GM21576 (cell line): ENCODE data around the gene BCL2.
A peak's percentile ranks its signal among the peaks of the same experiment; 100 is the strongest.

Source experiments
- ATAC-seq: cut with Tn5 transposase; IDR thresholded peaks from one replicate; pipeline ENCODE4 v1.9.1; 2021; ENCODE audit warnings: mild to moderate bottlenecking, moderate library complexity; ENCODE audit not compliant: unreplicated experiment

The BCL2 gene

DNA sequence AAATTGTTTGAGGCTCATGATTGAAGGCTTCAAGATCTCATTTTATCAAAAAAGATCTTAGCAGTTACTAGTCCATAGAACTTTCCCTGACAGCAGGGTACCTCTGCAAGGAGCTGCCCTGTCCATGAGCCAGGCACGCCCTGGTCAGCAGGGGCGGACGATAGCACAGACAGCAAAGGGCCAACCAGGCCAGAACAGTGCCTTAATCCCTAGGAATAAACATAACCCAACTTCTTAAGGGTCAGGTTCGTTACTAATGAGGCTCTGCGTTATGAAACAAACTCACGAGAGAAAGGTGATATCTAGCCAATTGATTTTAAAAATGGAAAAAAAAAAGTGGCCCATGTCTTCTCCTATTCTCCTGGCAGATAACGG, 59.2 kb downstream of the BCL2 start:
- no peak for ATAC-seq

GRCh38 chr18:63259567-63260379, 59.8 kb downstream of the BCL2 start:
- ATAC-seq: no peak

GRCh38 chr18:63258749-63259566, 60.6 kb downstream of the BCL2 start:
- ATAC-seq: no peak

- ATAC-seq: no peak
Measured at GRCh38 chr18:63257453-63257852, 62.1 kb downstream of the BCL2 start.

GRCh38 chr18:63255435-63255834, 64.1 kb downstream of the BCL2 start:
- ATAC-seq: peak; percentile 42

GRCh38 chr18:63254716-63255399, 64.7 kb downstream of the BCL2 start:
- no peak for ATAC-seq

DNA sequence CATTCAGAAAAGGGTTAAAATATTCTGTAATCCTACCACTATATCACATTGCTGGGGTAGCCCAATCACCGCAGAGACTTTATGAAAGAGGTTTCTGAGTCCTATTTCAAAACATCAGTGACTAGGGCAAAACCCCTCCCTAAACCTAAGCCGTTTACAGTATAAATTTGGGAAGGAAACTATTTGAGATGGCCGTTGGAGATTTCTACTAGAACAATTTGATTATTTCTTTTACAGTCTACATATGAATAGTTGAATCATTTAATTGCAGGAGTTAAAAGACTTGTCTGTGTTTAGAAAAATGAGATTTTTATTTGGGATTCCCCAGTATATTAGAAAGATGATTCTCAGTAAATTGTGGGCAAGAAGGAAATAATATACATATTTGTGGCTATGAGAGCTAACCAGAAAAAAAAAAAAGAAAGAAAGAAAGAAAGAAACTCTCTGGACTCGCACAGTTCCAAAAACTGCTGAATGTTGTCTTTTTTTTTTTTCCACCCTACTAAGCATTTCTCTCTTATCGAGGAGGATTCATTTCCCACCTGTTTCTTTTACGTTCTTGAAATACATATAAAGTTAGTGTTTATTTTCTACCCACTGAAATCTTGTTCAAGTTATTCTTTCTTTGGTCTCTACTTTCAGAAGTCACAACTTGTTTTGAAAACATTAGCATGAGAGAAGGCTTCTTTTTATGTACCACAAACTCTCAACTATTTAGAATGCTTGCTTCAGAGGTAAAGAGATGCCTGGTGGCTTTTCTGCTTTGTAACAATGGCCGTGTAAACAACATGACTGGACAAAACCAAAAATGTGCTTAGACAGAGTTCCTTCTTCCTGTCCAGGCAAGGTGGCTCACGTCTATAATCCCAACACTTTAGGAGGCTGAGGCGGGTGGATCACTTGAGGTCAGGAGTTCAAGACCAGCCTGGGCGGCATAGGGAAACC, 65.9 kb downstream of the BCL2 start:
- ATAC-seq: no peak

GRCh38 chr18:63253014-63253413, 66.6 kb downstream of the BCL2 start:
- ATAC-seq: no peak

DNA sequence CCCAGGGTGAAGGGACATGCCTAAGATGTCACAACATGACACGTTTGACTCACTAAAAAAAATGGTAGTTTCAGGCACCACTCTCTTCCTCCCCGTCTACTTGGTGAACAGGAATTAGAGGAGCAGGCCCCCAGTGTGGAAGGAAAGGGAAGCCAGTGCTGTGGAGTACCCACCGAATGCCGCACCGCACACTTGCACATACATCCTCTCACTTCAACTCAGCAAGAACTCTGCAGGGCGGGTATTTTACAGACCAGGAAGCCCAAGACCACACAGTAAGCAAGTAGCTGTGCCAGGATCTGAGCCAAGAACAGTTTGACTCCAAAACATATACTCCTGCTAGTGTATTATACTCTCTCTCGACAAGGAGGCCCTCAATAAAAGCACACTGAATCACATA, 69.8 kb downstream of the BCL2 start:
- ATAC-seq: no peak

DNA sequence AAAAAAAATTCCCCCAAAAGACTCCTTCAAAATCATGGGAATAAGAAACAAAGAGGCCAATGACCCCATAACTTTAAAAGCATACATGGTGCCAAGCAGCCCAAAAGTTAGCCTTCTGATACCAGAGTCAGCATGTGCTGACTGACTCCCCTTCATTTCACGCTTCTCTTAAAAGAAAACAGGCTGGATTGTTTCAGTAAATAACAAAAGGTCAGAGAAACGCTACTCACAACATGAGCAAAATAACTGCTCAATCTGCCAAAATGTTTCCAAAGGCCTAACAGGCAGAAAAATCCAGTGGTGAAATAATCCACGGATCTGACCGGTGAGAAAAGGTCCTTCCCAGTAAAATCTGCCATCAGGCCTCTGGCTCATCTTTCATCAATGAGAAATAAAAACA, 71.6 kb downstream of the BCL2 start:
- ATAC-seq: no peak

DNA sequence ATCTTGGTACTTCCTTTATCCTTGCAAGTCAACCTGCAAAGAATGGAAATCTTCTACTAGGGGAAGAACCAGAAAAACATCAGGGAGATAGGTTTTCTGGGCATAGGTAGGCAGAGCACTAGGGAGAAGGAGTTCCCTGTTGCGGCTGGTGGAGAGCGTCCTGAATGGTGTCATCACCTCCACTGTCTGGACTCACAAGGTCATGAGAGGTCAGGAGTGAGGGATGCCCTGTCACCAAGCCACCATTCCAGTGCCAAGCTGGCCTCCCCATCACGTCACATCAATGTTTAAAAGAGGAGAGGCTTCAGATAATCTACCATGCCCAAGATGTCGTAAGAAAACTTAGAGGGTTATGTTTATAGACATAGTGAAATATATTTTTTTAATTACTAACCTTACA, 72.1 kb downstream of the BCL2 start:
- ATAC-seq: no peak

- ATAC-seq: no peak
Measured at GRCh38 chr18:63245600-63245999, 74.0 kb downstream of the BCL2 start.

DNA sequence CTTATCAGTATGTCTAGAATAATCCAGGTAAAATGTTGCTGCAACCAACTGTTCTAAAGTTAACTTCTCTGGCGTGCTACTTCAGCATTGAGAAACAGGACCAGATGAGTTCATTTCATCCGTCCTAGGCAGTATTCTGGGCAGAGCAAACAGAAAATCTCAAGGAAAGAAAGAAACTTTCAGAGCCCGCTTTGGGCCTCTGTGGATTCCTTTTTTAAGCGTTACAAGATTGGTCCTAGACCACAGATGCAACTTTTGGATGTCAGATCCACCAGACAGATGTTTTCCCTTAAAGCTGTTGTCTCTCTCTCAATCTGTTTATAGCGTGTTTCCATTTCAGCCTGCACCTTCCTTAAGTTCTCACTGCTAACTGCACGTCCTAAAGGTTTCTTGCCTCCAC, 75.0 kb downstream of the BCL2 start:
- ATAC-seq: no peak

- no peak for ATAC-seq
Measured at GRCh38 chr18:63241760-63242159, 77.8 kb downstream of the BCL2 start.

GRCh38 chr18:63241317-63241712, 78.3 kb downstream of the BCL2 start:
- no peak for ATAC-seq

- no peak for ATAC-seq
Measured at GRCh38 chr18:63240531-63241316, 78.8 kb downstream of the BCL2 start.

DNA sequence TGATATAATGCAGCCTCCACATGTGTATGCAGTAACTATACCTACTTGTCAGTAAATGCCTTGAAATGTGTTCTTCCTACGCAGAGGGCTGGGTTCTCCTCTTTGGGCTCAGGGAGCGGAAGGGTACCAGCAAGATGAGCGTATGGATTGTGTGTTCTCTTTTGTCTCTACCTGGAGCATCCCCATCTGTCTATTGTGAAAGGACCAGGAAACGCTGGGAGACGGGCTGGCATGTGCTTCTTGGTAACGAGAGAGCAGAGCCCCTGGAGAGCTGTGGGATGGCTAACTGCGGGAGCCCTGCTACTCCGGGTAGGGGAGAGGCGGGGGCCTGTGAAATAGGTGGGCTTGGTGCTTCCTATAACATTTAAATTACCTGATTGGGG, 80.9 kb downstream of the BCL2 start:
- no peak for ATAC-seq

- no peak for ATAC-seq
Measured at GRCh38 chr18:63237881-63238692, 81.5 kb downstream of the BCL2 start.
